H1 (cell line): Measurements from ENCODE around the gene SS18L1. TPM values are rescaled to one million over a fixed set of nuclear protein-coding genes. Genes with fewer than 3 reads are reported as not detected.

Experiments
- CTCF ChIA-PET: fragments of 300-600 bp; sonication (Branson Sonifier 250); formaldehyde crosslinking; loops from one replicate; lab custom pipeline; 2021; ENCODE audit not compliant: partially characterized antibody; lab: Charles Lee
- POLR2A ChIA-PET: fragments of 300-600 bp; sonication (Branson Sonifier 250); formaldehyde crosslinking; loops from one replicate; lab custom pipeline; 2021; ENCODE audit warnings: inconsistent platforms; ENCODE audit not compliant: partially characterized antibody; lab: Charles Lee
- DNase-seq, 2 experiments: peaks; one replicate each; pipeline versions ENCODE4 v3.0.0 to v3.0.0-alpha.2; 2010 to 2022; ENCODE audit warnings: low spot score in 2 of 2, low read depth in 1 of 2, mixed read lengths in 1 of 2
- FAIRE-seq: peaks from 2 replicates; lab custom pipeline; 2011; peaks lifted over from hg19 to GRCh38; lab: Jason Lieb, UNC
- H2AFZ ChIP-seq: 2 replicates; pipeline ENCODE4 v1.8.1; 2012; ENCODE audit warnings: low read length, inconsistent platforms
- H2AK5ac ChIP-seq: 2 replicates; pipeline ENCODE4 v1.6.1; 2013; ENCODE audit warnings: low read depth, low read length
- H2BK120ac ChIP-seq: replicated peaks from 2 replicates; pipeline ENCODE3; 2013; ENCODE audit warnings: low read depth, low read length, inconsistent platforms
- H2BK12ac ChIP-seq: 2 replicates; pipeline ENCODE4 v1.6.1; 2013; ENCODE audit warnings: low read depth, low read length
- H2BK15ac ChIP-seq: 2 replicates; pipeline ENCODE4 v1.6.1; 2013; ENCODE audit warnings: low read length
- H2BK20ac ChIP-seq: 2 replicates; pipeline ENCODE4 v1.6.1; 2013; ENCODE audit warnings: low read length
- H2BK5ac ChIP-seq: 2 replicates; pipeline ENCODE4 v1.6.1; 2013; ENCODE audit warnings: low read depth, low read length
- H3K14ac ChIP-seq: 2 replicates; pipeline ENCODE4 v1.6.1; 2013; ENCODE audit warnings: inconsistent platforms; ENCODE audit not compliant: insufficient read length
- H3K18ac ChIP-seq: 2 replicates; pipeline ENCODE4 v1.6.1; 2013; ENCODE audit warnings: low read length; ENCODE audit errors: extremely low read depth
- H3K23ac ChIP-seq: 2 replicates; pipeline ENCODE4 v1.6.1; 2013; ENCODE audit warnings: inconsistent platforms; ENCODE audit not compliant: insufficient read length
- H3K23me2 ChIP-seq: 2 replicates; pipeline ENCODE4 v1.6.1; 2013; ENCODE audit warnings: low read depth, low read length
- H3K27ac ChIP-seq: 2 replicates; pipeline ENCODE4 v1.6.1; 2011; ENCODE audit warnings: low read depth, low read length, inconsistent platforms
- H3K27me3 ChIP-seq, 4 experiments: replicated peaks in 1 of 4; 1 replicate in 1 of 4; 2 replicates in 3 of 4; pipeline versions ENCODE4 v1.6.1 to v1.8.1; 2011 to 2013; ENCODE audit warnings: low read length in 3 of 4, mild to moderate bottlenecking in 3 of 4, inconsistent platforms in 2 of 4, mixed read lengths in 2 of 4, moderate library complexity in 1 of 4; ENCODE audit not compliant: control insufficient read depth in 3 of 4, insufficient read depth in 3 of 4; ENCODE audit errors: extremely low read depth in 1 of 4
- H3K36me3 ChIP-seq, 4 experiments: 2 replicates each; pipeline versions ENCODE4 v1.6.1 to v1.8.1; 2011 to 2013; ENCODE audit warnings: mild to moderate bottlenecking in 4 of 4, low read length in 3 of 4, moderate library complexity in 2 of 4, control low read depth in 1 of 4, inconsistent platforms in 1 of 4; ENCODE audit not compliant: insufficient read depth in 4 of 4, control insufficient read depth in 2 of 4
- H3K4ac ChIP-seq: replicated peaks from 2 replicates; pipeline ENCODE3; 2013; ENCODE audit warnings: low read length, low read depth, mixed read lengths, inconsistent platforms; ENCODE audit not compliant: insufficient read length
- H3K4me1 ChIP-seq, 4 experiments: replicated peaks in 1 of 4; 1 replicate in 1 of 4; 2 replicates in 3 of 4; pipeline versions ENCODE4 v1.6.1 to v1.8.1; 2011 to 2013; ENCODE audit warnings: low read length in 3 of 4, inconsistent platforms in 2 of 4, mixed read lengths in 1 of 4; ENCODE audit not compliant: insufficient read depth in 4 of 4, control insufficient read depth in 3 of 4
- H3K4me2 ChIP-seq, 2 experiments: 2 replicates each; pipeline versions ENCODE4 v1.6.1 to v1.8.1; 2011 to 2013; ENCODE audit warnings: low read depth in 2 of 2, low read length in 2 of 2, control low read depth in 1 of 2, inconsistent platforms in 1 of 2, mild to moderate bottlenecking in 1 of 2; ENCODE audit not compliant: insufficient read depth in 1 of 2
- H3K4me3 ChIP-seq, 4 experiments: fragments of 200-600, 300-600 bp in 1 of 4; sonication (generic), shearing (Covaris generic), sonication (Bioruptor Twin) in 1 of 4; 2 replicates each; pipeline versions ENCODE4 v1.5.1 to v1.8.1; 2011 to 2016; ENCODE audit warnings: low read length in 4 of 4, low read depth in 3 of 4, control low read depth in 2 of 4, inconsistent platforms in 2 of 4, mild to moderate bottlenecking in 2 of 4, mixed read lengths in 1 of 4, moderate library complexity in 1 of 4; ENCODE audit not compliant: insufficient read depth in 2 of 4; ENCODE audit errors: extremely low read depth in 1 of 4
- H3K56ac ChIP-seq: replicated peaks from 2 replicates; pipeline ENCODE3; 2013; ENCODE audit warnings: low read depth, mild to moderate bottlenecking, mixed read lengths, low read length, inconsistent platforms; ENCODE audit not compliant: insufficient read length
- H3K79me1 ChIP-seq: 2 replicates; pipeline ENCODE4 v1.6.1; 2013; ENCODE audit warnings: low read depth, low read length, control low read depth
- H3K79me2 ChIP-seq, 2 experiments: 2 replicates each; pipeline versions ENCODE4 v1.6.1 to v1.8.1; 2012 to 2013; ENCODE audit warnings: low read length in 2 of 2, mild to moderate bottlenecking in 2 of 2, inconsistent platforms in 1 of 2; ENCODE audit not compliant: insufficient read depth in 2 of 2, control insufficient read depth in 1 of 2
- H3K9ac ChIP-seq, 4 experiments: replicated peaks in 1 of 4; 1 replicate in 1 of 4; 2 replicates in 3 of 4; pipeline versions ENCODE4 v1.6.1 to v1.8.1; 2011 to 2013; ENCODE audit warnings: low read depth in 3 of 4, low read length in 3 of 4, control low read depth in 2 of 4, mild to moderate bottlenecking in 2 of 4, moderate library complexity in 2 of 4, inconsistent platforms in 1 of 4; ENCODE audit errors: extremely low read depth in 1 of 4
- H3K9me3 ChIP-seq, 2 experiments: 2 replicates each; pipeline versions ENCODE4 v1.6.1 to v1.8.1; 2012 to 2013; ENCODE audit warnings: mild to moderate bottlenecking in 2 of 2, moderate library complexity in 2 of 2, control low read depth in 1 of 2, inconsistent platforms in 1 of 2, low read depth in 1 of 2, low read length in 1 of 2, mixed read lengths in 1 of 2; ENCODE audit not compliant: insufficient read depth in 2 of 2
- H4K20me1 ChIP-seq, 2 experiments: replicated peaks in 1 of 2; 2 replicates each; pipeline versions ENCODE3 to v1.8.1; 2011 to 2013; ENCODE audit warnings: inconsistent platforms in 2 of 2, low read length in 2 of 2, mild to moderate bottlenecking in 1 of 2; ENCODE audit not compliant: insufficient read depth in 2 of 2, control insufficient read depth in 1 of 2
- H4K5ac ChIP-seq: 2 replicates; pipeline ENCODE4 v1.6.1; 2013; ENCODE audit warnings: low read length, low read depth, mixed read lengths, inconsistent platforms; ENCODE audit not compliant: insufficient read length
- H4K8ac ChIP-seq: 2 replicates; pipeline ENCODE4 v1.8.0; 2013; ENCODE audit warnings: mild to moderate bottlenecking, moderate library complexity, low read length, inconsistent platforms; ENCODE audit not compliant: insufficient read depth; ENCODE audit errors: extremely low read depth
- H4K91ac ChIP-seq: replicated peaks from 2 replicates; pipeline ENCODE3; 2013; ENCODE audit warnings: low read length, mixed read lengths, inconsistent platforms; ENCODE audit not compliant: insufficient read length
- BACH1 ChIP-seq: IDR thresholded peaks from 2 replicates; pipeline ENCODE4 v1.6.1; 2012; ENCODE audit warnings: low read length, improper control_type of control experiment
- BRCA1 ChIP-seq: IDR thresholded peaks from 2 replicates; pipeline ENCODE4 v1.6.1; 2012; ENCODE audit warnings: low read depth, low read length, improper control_type of control experiment
- CEBPB ChIP-seq: IDR thresholded peaks from 2 replicates; pipeline ENCODE4 v1.6.1; 2012; ENCODE audit warnings: low read depth, low read length
- CHD2 ChIP-seq: IDR thresholded peaks from 2 replicates; pipeline ENCODE4 v1.6.1; 2012; ENCODE audit warnings: low read length, improper control_type of control experiment
- KDM1A ChIP-seq: fragments of 200-600, 300-600 bp; sonication (generic); IDR thresholded peaks from 2 replicates; pipeline ENCODE4 v1.7.1; 2016; ENCODE audit warnings: mild to moderate bottlenecking, low read length, borderline replicate concordance
- POU5F1 ChIP-seq: IDR thresholded peaks from 2 replicates; pipeline ENCODE4 v1.6.1; 2011; ENCODE audit warnings: low read depth, mild to moderate bottlenecking, low read length, moderate library complexity
- RBBP5 ChIP-seq: IDR thresholded peaks from 2 replicates; pipeline ENCODE4 v1.7.1; 2012; ENCODE audit warnings: low read depth, mild to moderate bottlenecking, inconsistent platforms, low read length, moderate library complexity, borderline replicate concordance
- RFX5 ChIP-seq: IDR thresholded peaks from 2 replicates; pipeline ENCODE4 v1.6.1; 2011; ENCODE audit warnings: low read depth, low read length, improper control_type of control experiment, borderline replicate concordance
- RNF2 ChIP-seq: fragments of 200-900, 300-1000 bp; sonication (generic); IDR thresholded peaks from 2 replicates; pipeline ENCODE4 v1.7.1; 2016; ENCODE audit warnings: borderline replicate concordance, low read depth, mild to moderate bottlenecking, antibody characterized with exemption, low read length; ENCODE audit not compliant: poor library complexity, severe bottlenecking; ENCODE audit errors: missing control alignments
- SP2 ChIP-seq: IDR thresholded peaks from 2 replicates; pipeline ENCODE4 v1.6.1; 2012; ENCODE audit warnings: mild to moderate bottlenecking, low read length, inconsistent platforms
- WGBS, 2 experiments: shearing (Covaris generic) in 1 of 2; methylation state at CpG; one replicate each; pipeline versions ENCODE4 v1.1.6 to v1.1.7; 2013 to 2015; ENCODE audit warnings: low lambda C conversion rate in 2 of 2, mixed read lengths in 2 of 2, inconsistent platforms in 1 of 2, low coverage in 1 of 2, missing lambda C conversion rate in 1 of 2; ENCODE audit not compliant: insufficient replicate concordance in 2 of 2, insufficient coverage in 1 of 2, insufficient read length in 1 of 2; ENCODE audit errors: extremely low coverage in 1 of 2, missing lambda C conversion rate in 1 of 2; 5-methylcytosine and 5-hydroxymethylcytosine counted together
- polyA plus RNA-seq, 7 experiments: library from polyadenylated mRNA; depleted of rRNA in 3 of 7; stranded (reverse) in 5 of 7; unstranded in 2 of 7; fragments of >200 nt in 5 of 7; fragments of 200-250 nt in 2 of 7; gene quantifications; 1 replicate in 5 of 7; 2 replicates in 1 of 7; 4 replicates in 1 of 7; pipeline versions ENCODE4 v1.2.1 to v1.2.3, GENCODE V29; 2011 to 2013; ENCODE audit warnings: missing spikeins in 2 of 7, mixed read lengths in 2 of 7
- total RNA-seq: library from RNA; stranded (reverse); fragmentation: NEBNext Ultra II Directional; extraction: Animal tissue kit (Norgen Biotek cat#: 25700); gene quantifications from 2 replicates; pipeline ENCODE4 v1.2.1, GENCODE V29; 2021
- TF ChIP-seq, protein P1 (sequence below): IDR thresholded peaks from 2 replicates; pipeline ENCODE4 v1.6.1; 2012; ENCODE audit warnings: low read length, inconsistent platforms

The SS18L1 gene
- total and polyA plus RNA-seq, 2 of the 8 experiments (the other 6 are each of a cell fraction or from before 2014, with no cell fraction given), result 28.4 to 29.7 TPM

DNA sequence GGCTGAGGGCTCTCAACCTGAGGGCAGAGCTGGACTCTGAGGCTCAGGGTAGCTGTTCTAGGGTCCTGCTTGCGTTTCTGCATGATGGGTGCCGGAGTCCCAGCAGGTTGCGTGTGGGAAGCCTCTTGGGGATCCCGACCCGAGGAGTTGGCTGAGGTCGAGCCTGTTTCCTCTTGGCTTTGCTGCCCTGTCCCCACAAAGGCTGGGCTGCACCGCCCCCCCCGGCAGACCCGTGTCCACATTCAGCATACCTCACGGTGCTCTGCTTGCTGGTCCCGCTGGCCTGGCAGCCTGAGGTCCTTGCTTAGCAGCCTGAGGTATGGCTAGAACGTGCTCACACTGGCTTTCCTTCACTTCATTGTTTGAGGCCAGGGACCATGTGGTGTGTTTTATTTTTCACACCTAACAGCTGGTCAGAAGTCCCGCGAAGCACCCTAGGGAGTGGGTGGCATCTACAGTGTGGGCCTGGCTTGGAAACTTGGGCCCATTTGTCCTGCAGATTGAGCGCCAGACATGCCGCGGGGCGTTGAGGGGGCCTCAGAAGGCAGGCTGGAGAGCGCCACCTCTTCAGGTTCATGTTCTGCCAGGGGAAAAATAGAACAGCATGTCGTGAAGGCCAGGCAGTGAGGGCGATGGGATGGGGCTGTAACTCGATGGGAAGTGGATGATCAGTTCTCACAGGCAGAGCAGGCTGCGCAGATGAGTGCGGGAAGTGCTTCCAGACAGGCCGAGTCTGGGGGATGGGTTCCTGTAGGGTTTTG is 11.8 kb upstream of the SS18L1 start:
- no peak overlapping the region for H4K91ac ChIP-seq
- TF ChIP-seq BACH1 (no peak), RNF2 (no peak), POU5F1 (no peak), KDM1A (no peak), RFX5 (no peak), SP2 (no peak), CHD2 (no peak), CEBPB (no peak), RBBP5 (no peak), BRCA1 (no peak)
- TF ChIP-seq, protein P1, sequence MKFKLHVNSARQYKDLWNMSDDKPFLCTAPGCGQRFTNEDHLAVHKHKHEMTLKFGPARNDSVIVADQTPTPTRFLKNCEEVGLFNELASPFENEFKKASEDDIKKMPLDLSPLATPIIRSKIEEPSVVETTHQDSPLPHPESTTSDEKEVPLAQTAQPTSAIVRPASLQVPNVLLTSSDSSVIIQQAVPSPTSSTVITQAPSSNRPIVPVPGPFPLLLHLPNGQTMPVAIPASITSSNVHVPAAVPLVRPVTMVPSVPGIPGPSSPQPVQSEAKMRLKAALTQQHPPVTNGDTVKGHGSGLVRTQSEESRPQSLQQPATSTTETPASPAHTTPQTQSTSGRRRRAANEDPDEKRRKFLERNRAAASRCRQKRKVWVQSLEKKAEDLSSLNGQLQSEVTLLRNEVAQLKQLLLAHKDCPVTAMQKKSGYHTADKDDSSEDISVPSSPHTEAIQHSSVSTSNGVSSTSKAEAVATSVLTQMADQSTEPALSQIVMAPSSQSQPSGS, result no peak

More for the DNA sequence above, 11.8 kb upstream of the SS18L1 start:
- H3K23me2 ChIP-seq, result no peaks in the 10 kb centered on the region
- peaks cover 51 to 100% (median 81%) of the 10 kb centered on the region in 4 experiments for H3K36me3 ChIP-seq
- WGBS, 2 experiments, result 93% methylated on average over 25 of the region's 25 CpGs; no CpG with 5 or more reads in 1 of the 2 experiments
- H2BK120ac ChIP-seq, result no peak overlapping the region
- H3K4me1 ChIP-seq, result no peaks in the 10 kb centered on the region
- no peaks in the 10 kb centered on the region for H3K9me3 ChIP-seq
- H3K27me3 ChIP-seq, result no peaks in the 10 kb centered on the region
- H3K9ac ChIP-seq, result no peak overlapping the region
- no peak overlapping the region for H2BK15ac ChIP-seq
- H2BK20ac ChIP-seq, result no peak overlapping the region
- H3K23ac ChIP-seq, result no peak overlapping the region
- no peak overlapping the region for H3K4me2 ChIP-seq
- H3K27ac ChIP-seq, result no peak overlapping the region
- no peak for FAIRE-seq
- H3K79me1 ChIP-seq, result no peaks in the 10 kb centered on the region; the same call in 1 of the 2 replicates
- peaks cover 20 to 45% of the 10 kb centered on the region in 2 experiments for H4K20me1 ChIP-seq
- no peak overlapping the region for H3K18ac ChIP-seq
- no peak overlapping the region for H2AK5ac ChIP-seq
- H3K56ac ChIP-seq, result no peak overlapping the region
- ChIA-PET POLR2A (interaction anchor here (1.3 to 5.2 kb wide), 4 partner anchors 10 to 120 kb away, joined by 3 to 24 read pairs (median 6); partner anchors contain the start of gene TAF4), CTCF (interaction anchor here (0.6 to 6.6 kb wide), 5 partner anchors 99 to 195 kb away, joined by 3 to 41 read pairs (median 3); no protein-coding TSS in a partner anchor)
- H4K8ac ChIP-seq, result no peak overlapping the region
- no peak overlapping the region for H3K14ac ChIP-seq
- H3K79me2 ChIP-seq, result peaks cover 0 to 17% of the 10 kb centered on the region in 2 experiments; a peak in 1 of 4 replicates
- H2BK12ac ChIP-seq, result no peak overlapping the region
- H2BK5ac ChIP-seq, result no peak overlapping the region; the same call in 1 of the 2 replicates
- no peak overlapping the region for H3K4ac ChIP-seq
- DNase-seq, result no peak
- H2AFZ ChIP-seq, result no peak overlapping the region
- H4K5ac ChIP-seq, result no peak overlapping the region
- H3K4me3 ChIP-seq, result no peak overlapping the region
